BE2C (cell line): Measurements from ENCODE around the gene RELT.
A peak's percentile ranks its signal among the peaks of the same experiment; 100 is the strongest.

Experiments
- DNase-seq: peaks from one replicate; pipeline ENCODE4 v3.0.0-alpha.2; 2020
- H3K27me3 ChIP-seq: fragments of 250-450 bp; sonication (Bioruptor Pico); 2 replicates; pipeline ENCODE4 v1.5.1; 2020; ENCODE audit warnings: mild to moderate bottlenecking
- H3K36me3 ChIP-seq: fragments of 250-450 bp; sonication (Bioruptor Pico); 2 replicates; pipeline ENCODE4 v1.5.1; 2020; ENCODE audit warnings: mild to moderate bottlenecking
- H3K4me1 ChIP-seq: fragments of 250-450 bp; sonication (Bioruptor Pico); 2 replicates; pipeline ENCODE4 v1.5.1; 2020
- H3K4me3 ChIP-seq: 2 replicates; pipeline ENCODE4 v1.5.1; 2011; ENCODE audit warnings: low read depth, low read length
- H3K9me3 ChIP-seq: fragments of 250-450 bp; sonication (Bioruptor Pico); 2 replicates; pipeline ENCODE4 v1.5.1; 2020
- CTCF ChIP-seq: IDR thresholded peaks from 2 replicates; pipeline ENCODE4 v1.5.1; 2012; ENCODE audit warnings: mild to moderate bottlenecking, low read depth, low read length

Gene RELT

GRCh38 chr11:73333173-73333572, 43.0 kb upstream of the RELT start:
- Histone ChIP-seq H3K4me3 (no peak overlapping the region), H3K36me3 (no peaks in the 10 kb centered on the region), H3K9me3 (no peaks in the 10 kb centered on the region), H3K27me3 (no peaks in the 10 kb centered on the region), H3K4me1 (peaks cover 37% of the 10 kb centered on the region)
- no peak for TF ChIP-seq CTCF
- no peak for DNase-seq

GRCh38 chr11:73333640-73334383, 42.4 kb upstream of the RELT start:
- H3K4me3 ChIP-seq = no peak overlapping the region
- TF ChIP-seq CTCF = no peak

GRCh38 chr11:73334384-73335203, 41.6 kb upstream of the RELT start:
- H3K4me3 ChIP-seq = peak overlapping the region; percentile 14

More at GRCh38 chr11:73333640-73334383, 42.4 kb upstream of the RELT start:
- DNase-seq = no peak
- Histone ChIP-seq H3K27me3 (no peaks in the 10 kb centered on the region), H3K9me3 (no peaks in the 10 kb centered on the region), H3K4me1 (peaks cover 34% of the 10 kb centered on the region), H3K36me3 (no peaks in the 10 kb centered on the region)

DNA sequence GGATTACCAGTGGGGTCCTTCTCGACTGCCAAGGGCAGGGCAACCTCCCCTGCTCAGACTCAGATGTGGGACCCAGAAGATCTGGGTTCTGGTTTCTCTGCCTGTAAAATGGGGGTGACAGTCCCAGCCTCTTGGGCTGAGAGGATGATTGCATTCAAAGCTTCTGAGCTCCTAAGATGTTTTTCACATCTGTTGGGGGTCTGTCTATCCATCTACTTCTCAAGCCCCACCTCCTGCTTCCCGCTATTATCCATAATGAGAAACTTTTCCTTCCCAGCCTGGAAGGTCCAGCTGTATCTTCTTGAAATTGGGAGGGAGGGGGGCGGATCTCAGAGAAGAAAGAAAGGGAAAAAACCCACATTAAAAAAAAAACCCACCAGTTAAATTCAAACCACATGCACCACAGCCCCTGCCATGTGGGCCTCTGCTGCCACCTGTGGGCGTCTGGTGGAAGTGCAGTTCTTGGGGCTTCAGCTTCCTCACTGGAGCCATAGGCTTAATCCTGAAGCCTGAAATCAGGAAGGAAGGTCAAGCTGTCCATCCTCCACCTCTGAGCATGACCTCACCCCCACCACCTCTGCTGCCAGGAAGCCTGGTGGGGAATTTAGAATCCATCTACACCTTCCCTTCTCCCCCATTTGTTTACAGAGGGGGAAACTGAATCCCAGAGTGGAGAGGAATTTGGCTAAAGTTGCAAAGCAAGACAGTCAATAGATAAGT, 40.8 kb upstream of the RELT start:
- TF ChIP-seq CTCF = peak; percentile 99
- H3K36me3 ChIP-seq = no peaks in the 10 kb centered on the region
- H3K4me1 ChIP-seq = peaks cover 34% of the 10 kb centered on the region
- no peaks in the 10 kb centered on the region for H3K9me3 ChIP-seq
- no peak overlapping the region for H3K4me3 ChIP-seq
- DNase-seq = peak; percentile 85
- no peaks in the 10 kb centered on the region for H3K27me3 ChIP-seq

More at GRCh38 chr11:73334384-73335203, 41.6 kb upstream of the RELT start:
- Histone ChIP-seq H3K4me1 (peaks cover 34% of the 10 kb centered on the region), H3K36me3 (no peaks in the 10 kb centered on the region), H3K27me3 (no peaks in the 10 kb centered on the region), H3K9me3 (no peaks in the 10 kb centered on the region)
- TF ChIP-seq CTCF = no peak
- peak; percentile 89 for DNase-seq

DNA sequence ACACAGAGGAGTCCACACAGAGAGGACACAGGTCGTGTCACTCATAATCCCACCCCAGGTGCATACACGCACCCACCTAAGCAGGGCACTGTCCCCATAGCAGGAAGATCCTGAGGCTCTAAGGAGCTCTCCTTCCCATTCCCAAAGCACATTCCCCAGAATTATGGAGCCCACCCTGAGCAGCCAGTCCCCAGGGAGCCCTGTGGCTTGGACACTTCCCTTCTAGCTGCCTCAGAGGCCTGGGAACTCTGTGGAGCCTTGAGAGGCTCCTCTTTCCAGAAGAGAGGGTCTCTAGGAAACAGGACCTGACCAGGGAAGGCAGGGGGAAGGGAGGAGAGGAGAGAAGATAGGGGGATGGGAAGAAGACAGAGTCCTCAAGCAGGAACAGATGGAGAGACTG, 38.4 kb upstream of the RELT start:
- no peaks in the 10 kb centered on the region for H3K27me3 ChIP-seq
- no peak overlapping the region for H3K4me3 ChIP-seq
- TF ChIP-seq CTCF = no peak
- H3K9me3 ChIP-seq = no peaks in the 10 kb centered on the region
- DNase-seq = no peak
- peaks cover 25% of the 10 kb centered on the region for H3K4me1 ChIP-seq
- no peaks in the 10 kb centered on the region for H3K36me3 ChIP-seq
